Activated CD8-positive, alpha-beta memory T cell treated with anti-CD3 and anti-CD28 coated beads, Interleukin-2, amount 50 U/mL, for 4 hours (primary cell): Measurements from ENCODE around the gene GLRX3.

ENCODE experiments used
- DNase-seq: peaks from one replicate; pipeline ENCODE4 v3.0.0-alpha.2; 2020

Gene GLRX3

GRCh38 chr10:130137659-130138478 is 1.7 kb downstream of the GLRX3 start:
- DNase-seq, result no peak

DNA sequence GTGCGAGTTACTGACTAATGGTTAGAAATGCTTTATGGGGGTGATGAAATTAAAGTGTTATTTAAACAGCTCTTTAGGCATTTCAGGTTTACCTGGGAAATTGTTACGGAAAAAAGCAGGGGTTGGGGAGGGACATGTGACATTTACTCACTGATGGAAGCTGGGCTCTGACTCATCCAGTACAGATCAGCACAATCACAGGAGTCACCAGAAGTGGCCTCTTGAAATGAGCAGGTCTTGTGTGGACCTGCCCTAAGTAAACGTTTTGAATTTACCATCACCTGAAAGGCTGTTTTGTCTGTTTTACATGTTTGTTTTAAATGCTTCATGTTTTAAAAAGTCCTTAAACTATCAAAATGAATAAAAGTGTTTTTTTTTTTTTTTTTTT is 2.3 kb downstream of the GLRX3 start:
- DNase-seq, result no peak

GRCh38 chr10:130140425-130140824 is 4.2 kb downstream of the GLRX3 start:
- no peak for DNase-seq

DNA sequence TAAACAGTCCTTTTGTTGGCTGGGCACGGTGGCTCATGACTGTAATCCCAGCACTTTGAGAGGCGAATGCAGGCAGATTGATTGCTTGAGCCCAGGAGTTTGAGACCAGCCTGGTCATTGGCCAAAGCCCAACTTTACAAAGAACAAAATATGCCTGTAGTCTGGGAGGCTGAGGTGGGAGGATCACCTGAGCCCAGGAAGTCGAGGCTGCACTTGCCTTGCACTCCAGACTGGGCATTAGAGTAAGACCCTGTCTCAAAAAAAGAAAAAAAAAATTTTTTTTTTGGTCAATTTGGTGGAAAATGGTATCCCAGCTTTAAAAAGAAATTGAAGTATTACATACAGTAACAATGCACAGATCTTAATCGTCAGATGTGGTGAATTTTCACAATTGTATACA is 4.8 kb downstream of the GLRX3 start:
- DNase-seq, result no peak

- DNase-seq, result no peak
These were observed 5.3 kb downstream of the GLRX3 start for GRCh38 chr10:130141460-130141859.

- no peak for DNase-seq
These were observed 5.7 kb downstream of the GLRX3 start for GRCh38 chr10:130141878-130142277.

- DNase-seq, result no peak
These were observed 9.9 kb downstream of the GLRX3 start for GRCh38 chr10:130146042-130146441.

DNA sequence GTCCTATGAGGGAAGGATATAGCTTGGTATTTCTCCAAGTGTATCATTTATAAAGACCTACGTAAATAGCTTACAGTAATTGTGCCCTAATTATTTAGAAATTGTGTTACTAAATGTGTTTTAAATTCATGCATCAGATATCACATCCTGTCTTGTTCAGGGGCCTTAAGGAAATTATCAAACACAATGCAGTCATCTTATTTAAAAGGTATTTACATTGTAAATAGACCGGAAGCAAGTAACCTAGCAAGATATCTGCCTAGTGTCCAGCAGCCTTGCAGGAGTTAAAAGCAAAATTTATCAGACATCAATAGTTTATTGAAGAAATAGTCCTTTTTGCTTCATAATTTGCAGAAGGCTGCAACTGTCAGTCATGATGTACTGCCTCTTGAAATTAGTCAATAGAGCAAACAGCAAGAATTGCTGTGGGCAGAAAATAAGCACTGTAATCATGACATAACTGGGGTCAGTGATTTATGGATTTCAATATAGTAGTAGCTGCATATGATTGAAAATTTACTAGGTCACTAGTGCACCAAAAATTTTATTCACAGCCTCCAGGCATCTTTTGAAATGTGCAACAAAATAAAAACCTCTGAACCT is 23.1 kb downstream of the GLRX3 start:
- DNase-seq, result no peak

GRCh38 chr10:130160775-130161174 is 24.6 kb downstream of the GLRX3 start:
- no peak for DNase-seq

DNA sequence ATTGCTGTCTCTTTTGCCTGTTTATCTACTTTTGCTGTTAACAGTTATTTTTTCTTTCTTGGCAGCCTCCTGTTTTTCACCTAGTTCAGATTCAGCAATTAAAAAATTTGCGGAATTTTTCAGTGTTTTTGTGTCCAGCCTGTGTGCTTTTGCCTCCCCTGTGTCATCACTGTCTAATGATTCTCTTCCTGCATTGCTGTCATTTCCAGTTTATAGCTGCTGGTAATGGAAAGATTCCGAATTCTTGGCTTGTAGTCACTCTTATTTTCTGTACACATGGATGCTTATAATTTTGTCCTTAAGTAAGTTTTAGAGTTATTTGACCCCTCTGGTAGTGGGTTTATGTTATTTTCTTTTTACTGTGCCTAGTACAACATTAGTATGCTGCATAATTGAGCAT is 25.1 kb downstream of the GLRX3 start:
- no peak for DNase-seq

GRCh38 chr10:130167193-130167592 is 31.0 kb downstream of the GLRX3 start:
- no peak for DNase-seq

DNA sequence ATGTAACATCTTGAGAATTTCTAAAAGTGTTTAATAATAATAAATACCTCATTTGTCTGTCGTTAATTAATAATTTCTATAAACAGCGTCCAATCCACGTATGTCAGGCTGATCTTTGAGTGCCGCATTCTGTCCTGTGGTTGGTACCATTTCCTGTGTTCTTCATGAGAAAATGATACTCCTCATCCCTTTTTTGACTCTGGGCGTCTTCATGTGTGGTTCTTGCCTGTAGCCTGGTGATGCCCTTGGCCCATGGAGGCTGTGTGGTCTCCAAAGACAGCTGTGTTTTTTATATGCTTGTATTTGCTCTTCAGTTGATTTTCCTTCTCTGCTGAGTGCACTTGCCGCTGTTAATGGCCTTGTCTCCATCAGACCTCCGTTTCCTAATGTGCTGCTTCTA is 31.5 kb downstream of the GLRX3 start:
- no peak for DNase-seq

- no peak for DNase-seq
These were observed 33.1 kb downstream of the GLRX3 start for GRCh38 chr10:130169136-130169859.

DNA sequence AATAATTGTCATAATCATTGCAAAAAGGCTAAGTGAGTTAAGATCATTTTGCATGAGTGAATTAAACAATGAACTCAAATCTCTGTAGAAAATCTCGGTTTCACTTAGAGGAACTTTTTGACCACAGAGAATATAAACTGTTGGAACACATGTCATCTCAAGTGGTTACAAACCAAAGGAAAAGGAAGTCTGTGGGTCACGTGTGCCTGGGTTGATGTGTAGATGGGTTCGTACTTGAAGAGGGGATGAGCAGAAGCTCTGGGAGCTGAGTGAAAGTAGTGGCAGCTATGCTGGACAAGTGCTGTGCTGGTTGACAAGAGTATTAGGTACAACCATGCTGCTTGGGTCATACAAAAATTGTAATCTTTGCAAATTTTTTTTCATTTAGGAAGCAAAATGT is 35.0 kb downstream of the GLRX3 start:
- no peak for DNase-seq

DNA sequence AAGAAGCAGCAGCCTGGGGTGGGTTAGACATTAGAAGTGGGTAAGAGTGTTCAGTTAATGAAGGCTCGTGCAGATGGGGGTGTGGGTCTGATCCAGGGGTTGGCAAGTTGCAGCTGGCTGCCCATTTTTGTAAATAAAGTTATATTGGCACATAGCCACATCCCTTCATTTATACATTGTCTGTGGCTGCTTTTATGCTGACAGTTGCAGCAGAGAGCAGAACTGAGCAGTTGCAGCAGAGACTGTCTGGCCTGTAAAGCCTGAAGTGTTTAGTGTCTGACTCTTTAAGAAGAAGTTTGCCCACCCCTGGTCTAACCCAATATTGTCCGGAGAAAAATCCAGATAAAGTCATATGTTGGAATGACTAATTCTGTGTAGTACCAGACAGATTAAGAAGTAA is 38.1 kb downstream of the GLRX3 start:
- no peak for DNase-seq

GRCh38 chr10:130175074-130175473 is 38.9 kb downstream of the GLRX3 start:
- DNase-seq, result no peak

- DNase-seq, result no peak
These were observed 41.1 kb downstream of the GLRX3 start for GRCh38 chr10:130177250-130177649.

GRCh38 chr10:130179640-130180039 is 43.4 kb downstream of the GLRX3 start:
- DNase-seq, result no peak

DNA sequence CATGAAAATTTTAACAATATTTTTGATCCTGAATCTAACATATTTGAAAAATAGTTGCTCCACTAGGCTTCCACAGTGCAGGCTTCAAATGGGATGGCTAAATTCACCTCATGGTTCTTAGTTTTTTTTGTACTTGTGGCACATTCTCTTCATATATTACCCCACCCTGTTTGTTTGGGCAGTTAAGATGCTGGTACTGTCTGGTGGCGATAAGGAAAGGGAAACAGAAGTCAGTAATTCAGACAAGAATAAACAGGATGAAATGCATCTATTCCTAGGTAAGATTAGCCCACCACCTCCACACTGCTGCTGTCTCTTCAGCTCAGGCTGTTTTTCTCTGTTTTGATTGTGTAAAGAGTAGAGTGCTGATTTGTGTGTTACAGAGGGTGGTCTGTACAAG is 44.2 kb downstream of the GLRX3 start:
- DNase-seq, result no peak

DNA sequence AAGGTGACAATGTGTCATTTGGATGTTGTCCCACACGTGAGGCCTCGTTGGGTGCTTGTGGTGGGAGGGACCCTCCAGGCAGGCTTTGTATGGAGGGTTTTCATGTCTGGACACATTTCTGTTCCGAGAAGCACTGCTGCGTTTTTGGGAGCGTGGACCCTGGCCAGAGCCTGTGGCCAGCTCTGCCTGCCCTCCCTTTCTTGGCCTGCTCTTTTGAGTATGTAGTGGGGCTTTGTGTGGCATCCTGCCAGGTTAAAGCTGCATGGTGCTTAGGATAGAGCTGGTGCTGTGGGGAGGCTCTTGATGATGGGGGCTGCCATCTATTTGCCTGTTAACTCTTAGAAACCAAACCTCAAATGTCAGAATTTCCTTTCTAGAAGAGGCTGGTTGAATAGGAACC is 45.7 kb downstream of the GLRX3 start:
- no peak for DNase-seq

- no peak for DNase-seq
These were observed 49.4 kb downstream of the GLRX3 start for GRCh38 chr10:130185591-130185990.

- no peak for DNase-seq
These were observed 52.3 kb downstream of the GLRX3 start for GRCh38 chr10:130188195-130189175.

- DNase-seq, result no peak
These were observed 53.4 kb downstream of the GLRX3 start for GRCh38 chr10:130189608-130190054.
